PFSK-1 (cell line): ENCODE measurements around the gene PCP4L1.

Experiments
- FOXP2 ChIP-seq: optimal IDR thresholded peaks from 2 replicates; pipeline ENCODE3; 2011; ENCODE audit warnings: borderline replicate concordance, control low read depth, inconsistent platforms; ENCODE audit not compliant: insufficient read depth; ENCODE audit errors: extremely low read length, extremely low read depth
- POLR2AphosphoS5 ChIP-seq: IDR thresholded peaks from 2 replicates; pipeline ENCODE4 v1.6.1; 2012; ENCODE audit warnings: low read depth, mild to moderate bottlenecking, control low read depth, low read length, moderate library complexity
- REST ChIP-seq, 2 experiments: IDR thresholded peaks; 2 replicates each; pipeline versions ENCODE4 v1.6.1 to v1.8.0; 2011 to 2012; ENCODE audit warnings: low read depth in 2 of 2, low read length in 2 of 2, control low read depth in 1 of 2, inconsistent platforms in 1 of 2, mild to moderate bottlenecking in 1 of 2, moderate library complexity in 1 of 2; ENCODE audit not compliant: insufficient read depth in 1 of 2
- SIN3A ChIP-seq: IDR thresholded peaks from 2 replicates; pipeline ENCODE4 v1.6.1; 2012; ENCODE audit warnings: mild to moderate bottlenecking, low read length, moderate library complexity, borderline replicate concordance; ENCODE audit not compliant: insufficient read depth
- TAF1 ChIP-seq: IDR thresholded peaks from 2 replicates; pipeline ENCODE4 v1.6.1; 2012; ENCODE audit warnings: low read length, control low read depth, borderline replicate concordance; ENCODE audit not compliant: insufficient read depth

The PCP4L1 gene

GRCh38 chr1:161265305-161265704 lies 6.8 kb downstream of the PCP4L1 start:
- TF ChIP-seq REST (IDR thresholded peaks at IDR 0.05; ENCODE audit: insufficient read depth in 1 of 2, low read depth in 2 of 2, low read length in 2 of 2) (no peak), FOXP2 (no peak), SIN3A (no peak), TAF1 (no peak), POLR2AphosphoS5 (no peak)

- TF ChIP-seq SIN3A (no peak), FOXP2 (no peak), POLR2AphosphoS5 (no peak), TAF1 (no peak), REST (IDR thresholded peaks at IDR 0.05; ENCODE audit: insufficient read depth in 1 of 2, low read depth in 2 of 2, low read length in 2 of 2) (no peak)
Measured at GRCh38 chr1:161266202-161266601, 7.7 kb downstream of the PCP4L1 start.

GRCh38 chr1:161266836-161267235 lies 8.3 kb downstream of the PCP4L1 start:
- TF ChIP-seq TAF1: no peak
- TF ChIP-seq POLR2AphosphoS5: no peak
- TF ChIP-seq REST (IDR thresholded peaks at IDR 0.05; ENCODE audit: insufficient read depth in 1 of 2, low read depth in 2 of 2, low read length in 2 of 2): no peak
- TF ChIP-seq FOXP2: no peak
- no peak for TF ChIP-seq SIN3A

GRCh38 chr1:161267321-161267720 lies 8.8 kb downstream of the PCP4L1 start:
- TF ChIP-seq REST (IDR thresholded peaks at IDR 0.05; ENCODE audit: insufficient read depth in 1 of 2, low read depth in 2 of 2, low read length in 2 of 2) (no peak), TAF1 (no peak), FOXP2 (no peak), SIN3A (no peak), POLR2AphosphoS5 (no peak)

- TF ChIP-seq FOXP2 (no peak), REST (IDR thresholded peaks at IDR 0.05; ENCODE audit: insufficient read depth in 1 of 2, low read depth in 2 of 2, low read length in 2 of 2) (no peak), POLR2AphosphoS5 (no peak), SIN3A (no peak), TAF1 (no peak)
Measured at GRCh38 chr1:161273402-161273801, 14.9 kb downstream of the PCP4L1 start.
